GM18508 (cell line): ENCODE measurements around the gene MICU1.
A peak's percentile ranks its signal among the peaks of the same experiment; 100 is the strongest.

ENCODE experiments used
- ATAC-seq: cut with Tn5 transposase; IDR thresholded peaks from one replicate; pipeline ENCODE4 v1.9.1; 2021; ENCODE audit warnings: moderate number of reproducible peaks; ENCODE audit not compliant: insufficient read depth, unreplicated experiment

Gene MICU1

GRCh38 chr10:72638586-72639440 lies 12.9 kb upstream of the MICU1 start:
- ATAC-seq: no peak

- ATAC-seq: no peak
These were observed 11.5 kb upstream of the MICU1 start for GRCh38 chr10:72637398-72637857.

GRCh38 chr10:72630144-72630543 lies 4.3 kb upstream of the MICU1 start:
- ATAC-seq: no peak

GRCh38 chr10:72626444-72626754 lies 520 bp upstream of the MICU1 start:
- ATAC-seq: peak; percentile 8

GRCh38 chr10:72625276-72625607 lies 637 bp downstream of the MICU1 start:
- ATAC-seq: no peak

GRCh38 chr10:72622271-72622670 lies 3.6 kb downstream of the MICU1 start:
- ATAC-seq: no peak

- ATAC-seq: no peak
These were observed 9.2 kb downstream of the MICU1 start for GRCh38 chr10:72616716-72617115.

- ATAC-seq: no peak
These were observed 9.9 kb downstream of the MICU1 start for GRCh38 chr10:72615970-72616369.

- no peak for ATAC-seq
These were observed 13.6 kb downstream of the MICU1 start for GRCh38 chr10:72612203-72612826.

- ATAC-seq: no peak
These were observed 14.1 kb downstream of the MICU1 start for GRCh38 chr10:72611783-72612182.

GRCh38 chr10:72610466-72610865 lies 15.4 kb downstream of the MICU1 start:
- no peak for ATAC-seq

- ATAC-seq: no peak
These were observed 20.8 kb downstream of the MICU1 start for GRCh38 chr10:72605122-72605521.

- no peak for ATAC-seq
These were observed 24.7 kb downstream of the MICU1 start for GRCh38 chr10:72601144-72601543.

GRCh38 chr10:72598769-72599701 lies 26.8 kb downstream of the MICU1 start:
- ATAC-seq: no peak

- no peak for ATAC-seq
These were observed 28.0 kb downstream of the MICU1 start for GRCh38 chr10:72597897-72598296.

- no peak for ATAC-seq
These were observed 30.4 kb downstream of the MICU1 start for GRCh38 chr10:72595436-72595835.

- no peak for ATAC-seq
These were observed 31.9 kb downstream of the MICU1 start for GRCh38 chr10:72593963-72594362.

- ATAC-seq: no peak
These were observed 37.6 kb downstream of the MICU1 start for GRCh38 chr10:72588266-72588665.

GRCh38 chr10:72587568-72587967 lies 38.3 kb downstream of the MICU1 start:
- ATAC-seq: no peak

GRCh38 chr10:72574636-72575035 lies 51.2 kb downstream of the MICU1 start:
- ATAC-seq: no peak

- no peak for ATAC-seq
These were observed 52.8 kb downstream of the MICU1 start for GRCh38 chr10:72573079-72573478.
